GM21360 (cell line): ENCODE measurements around the gene MFSD1.

ENCODE experiments used
- ATAC-seq: cut with Tn5 transposase; IDR thresholded peaks from one replicate; pipeline ENCODE4 v1.9.1; 2021; ENCODE audit warnings: mild to moderate bottlenecking, moderate library complexity; ENCODE audit not compliant: unreplicated experiment

MFSD1 gene

GRCh38 chr3:158801696-158802408 lies at the start of gene MFSD1:
TSS of gene MFSD1 (plus strand) at chr3:158802054. CDS start at chr3:158802153, 99 bp downstream.
- peak; percentile 98 for ATAC-seq

- ATAC-seq, result no peak
These were observed 48.0 kb upstream of the MFSD1 start for GRCh38 chr3:158753854-158754253.

GRCh38 chr3:158755421-158755820 lies 46.4 kb upstream of the MFSD1 start:
- ATAC-seq, result no peak

- ATAC-seq, result no peak
These were observed 40.5 kb upstream of the MFSD1 start for GRCh38 chr3:158761350-158761749.

- ATAC-seq, result no peak
These were observed 39.2 kb upstream of the MFSD1 start for GRCh38 chr3:158762701-158763100.

GRCh38 chr3:158763421-158763820 lies 38.4 kb upstream of the MFSD1 start:
- no peak for ATAC-seq

GRCh38 chr3:158765518-158766205 lies 36.2 kb upstream of the MFSD1 start:
- ATAC-seq, result no peak

- ATAC-seq, result no peak
These were observed 35.5 kb upstream of the MFSD1 start for GRCh38 chr3:158766364-158766763.

- ATAC-seq, result no peak
These were observed 33.5 kb upstream of the MFSD1 start for GRCh38 chr3:158768361-158768787.

GRCh38 chr3:158768881-158769543 lies 32.8 kb upstream of the MFSD1 start:
- ATAC-seq, result no peak

- ATAC-seq, result no peak
These were observed 32.3 kb upstream of the MFSD1 start for GRCh38 chr3:158769549-158769948.

GRCh38 chr3:158769952-158770740 lies 31.7 kb upstream of the MFSD1 start:
- no peak for ATAC-seq

GRCh38 chr3:158770741-158771350 lies 31.0 kb upstream of the MFSD1 start:
- no peak for ATAC-seq

- ATAC-seq, result no peak
These were observed 30.3 kb upstream of the MFSD1 start for GRCh38 chr3:158771577-158771976.

- no peak for ATAC-seq
These were observed 29.9 kb upstream of the MFSD1 start for GRCh38 chr3:158771982-158772381.

GRCh38 chr3:158773166-158773565 lies 28.7 kb upstream of the MFSD1 start:
- ATAC-seq, result no peak

- no peak for ATAC-seq
These were observed 27.7 kb upstream of the MFSD1 start for GRCh38 chr3:158773845-158774830.

GRCh38 chr3:158774965-158775364 lies 26.9 kb upstream of the MFSD1 start:
- ATAC-seq, result no peak
